HG03558 (cell line): ENCODE measurements around the gene ELAVL3.
A peak's percentile ranks its signal among the peaks of the same experiment; 100 is the strongest.

ENCODE experiments used
- ATAC-seq: cut with Tn5 transposase; IDR thresholded peaks from one replicate; pipeline ENCODE4 v1.9.1; 2021; ENCODE audit warnings: moderate number of reproducible peaks; ENCODE audit not compliant: unreplicated experiment; ENCODE audit errors: extremely low read depth

Gene ELAVL3

GRCh38 chr19:11480715-11481533 lies at the start of gene ELAVL3:
ELAVL3 (minus strand) TSS chr19:11481046; CDS start chr19:11480608, 438 bp downstream.
- no peak for ATAC-seq

GRCh38 chr19:11530432-11530831 lies 49.6 kb upstream of the ELAVL3 start:
- ATAC-seq, result no peak

- peak; percentile 74 for ATAC-seq
These were observed 47.9 kb upstream of the ELAVL3 start, which contains the start of gene ECSIT for GRCh38 chr19:11528551-11529341. ECSIT (minus strand) TSS chr19:11529134; CDS start chr19:11519170, 9,964 bp downstream.

GRCh38 chr19:11519138-11519537 lies 38.3 kb upstream of the ELAVL3 start:
- ATAC-seq, result no peak

- ATAC-seq, result no peak
These were observed 33.1 kb upstream of the ELAVL3 start for GRCh38 chr19:11513946-11514345.

GRCh38 chr19:11510444-11510843 lies 29.6 kb upstream of the ELAVL3 start:
- ATAC-seq, result no peak

- ATAC-seq, result no peak
These were observed 26.7 kb upstream of the ELAVL3 start for GRCh38 chr19:11507370-11508078.

- ATAC-seq, result no peak
These were observed 26.1 kb upstream of the ELAVL3 start for GRCh38 chr19:11506967-11507366.

GRCh38 chr19:11506101-11506555 lies 25.3 kb upstream of the ELAVL3 start:
- peak; percentile 7 for ATAC-seq

- ATAC-seq, result peak; percentile 29
These were observed 24.8 kb upstream of the ELAVL3 start, which contains the start of gene ZNF653 for GRCh38 chr19:11505504-11506100. ZNF653 (minus strand) TSS chr19:11505839; CDS start chr19:11505786, 53 bp downstream.

- peak; percentile 70 for ATAC-seq
These were observed 24.2 kb upstream of the ELAVL3 start for GRCh38 chr19:11505032-11505503.

GRCh38 chr19:11504502-11505031 lies 23.7 kb upstream of the ELAVL3 start:
- ATAC-seq, result no peak

GRCh38 chr19:11499890-11500420 lies 19.1 kb upstream of the ELAVL3 start:
- no peak for ATAC-seq

GRCh38 chr19:11499220-11499726 lies 18.4 kb upstream of the ELAVL3 start:
- ATAC-seq, result no peak

GRCh38 chr19:11496391-11497163 lies 15.7 kb upstream of the ELAVL3 start:
- ATAC-seq, result no peak

GRCh38 chr19:11495885-11496284 lies 15.0 kb upstream of the ELAVL3 start:
- no peak for ATAC-seq

GRCh38 chr19:11495481-11495880 lies 14.6 kb upstream of the ELAVL3 start:
- ATAC-seq, result no peak

GRCh38 chr19:11494634-11495285 lies 13.9 kb upstream of the ELAVL3 start:
- no peak for ATAC-seq
